Thoracic aorta (tissue), 2 donors: ENCODE measurements around the gene NABP1. TPM values are rescaled to one million over a fixed set of nuclear protein-coding genes. Genes with fewer than 3 reads are reported as not detected.

Experiments used
- ATAC-seq: fragments of 150-250 bp; one replicate; pipeline ENCODE4 v1.8.0; 2017; ENCODE audit warnings: low read depth; ENCODE audit not compliant: insufficient number of reproducible peaks, low FRiP score
- DNase-seq: peaks from one replicate; pipeline ENCODE4 v3.0.0-alpha.2; 2020; ENCODE audit warnings: low spot score
- H3K27ac ChIP-seq, 2 donors: fragments of 200-600 bp; sonication (generic); 1 replicate in 1 of 2; 2 replicates in 1 of 2; pipeline ENCODE4 v1.5.1; 2016; ENCODE audit warnings: mild to moderate bottlenecking in 2 of 2, moderate library complexity in 2 of 2
- H3K27me3 ChIP-seq: fragments of 200-600 bp; sonication (generic); replicated peaks from 2 replicates; pipeline ENCODE4 v1.6.0; 2016; ENCODE audit warnings: mild to moderate bottlenecking; ENCODE audit not compliant: insufficient read depth
- H3K36me3 ChIP-seq: fragments of 200-600 bp; sonication (generic); one replicate; pipeline ENCODE4 v1.5.1; 2016
- H3K4me1 ChIP-seq, 2 donors: fragments of 200-600 bp; sonication (generic); 1 replicate in 1 of 2; 2 replicates in 1 of 2; pipeline versions ENCODE4 v1.5.1 to v1.6.0; 2016; ENCODE audit warnings: low read depth in 2 of 2, mild to moderate bottlenecking in 1 of 2; ENCODE audit not compliant: control insufficient read depth in 1 of 2
- H3K4me3 ChIP-seq: fragments of 200-600 bp; sonication (generic); 2 replicates; pipeline ENCODE4 v1.5.1; 2016; ENCODE audit warnings: mild to moderate bottlenecking
- H3K9me3 ChIP-seq: fragments of 200-600 bp; sonication (generic); 2 replicates; pipeline ENCODE4 v1.5.1; 2016
- total RNA-seq, 2 donors: library from RNA; depleted of rRNA; stranded (reverse); fragments of >200 nt; gene quantifications; one replicate each; pipeline versions ENCODE4 v1.1.0 to v1.2.3, GENCODE V29; 2016
- TF ChIP-seq, protein P1 (sequence below): fragments of 200-600 bp; sonication (generic); IDR thresholded peaks from one replicate; pipeline ENCODE4 v1.5.1; 2019; ENCODE audit warnings: antibody characterized with exemption

NABP1 gene
- total RNA-seq, 2 donors from 2014 or later, result 25.2 to 84.7 TPM

DNA sequence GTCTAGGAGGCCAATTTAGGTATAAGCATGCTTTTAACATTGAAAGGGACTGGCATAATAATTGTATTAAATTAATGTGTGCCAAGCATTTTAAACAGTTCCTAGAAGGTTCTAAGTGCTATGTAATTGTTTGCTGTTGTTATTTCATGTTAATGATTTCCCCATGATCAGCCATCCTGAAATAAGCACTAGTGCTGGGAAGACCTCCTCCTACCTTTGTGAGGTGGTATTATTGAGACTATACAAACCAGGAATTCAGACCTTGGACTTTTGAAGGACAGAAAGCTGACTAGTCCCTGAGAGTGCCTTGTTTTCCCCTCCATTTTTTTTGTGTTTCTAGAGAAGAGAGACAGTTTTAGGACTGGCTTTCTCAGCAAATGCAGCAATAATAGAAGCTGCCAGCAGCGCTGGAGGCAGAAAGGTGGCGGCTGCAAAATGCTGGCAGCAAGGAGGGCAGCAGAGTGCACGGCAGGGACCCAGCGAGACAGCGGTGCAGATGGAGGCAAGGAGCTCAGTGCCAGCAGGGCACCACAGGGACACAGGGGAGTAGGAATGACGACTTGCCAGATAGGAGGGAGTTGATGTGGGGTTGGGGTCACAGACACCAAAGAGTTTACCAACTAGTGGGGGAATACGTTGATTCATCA, 25.3 kb downstream of the NABP1 start:
- Histone ChIP-seq H3K9me3 (no peaks in the 10 kb centered on the region), H3K4me3 (no peak overlapping the region), H3K4me1 (no peaks in the 10 kb centered on the region), H3K36me3 (no peaks in the 10 kb centered on the region), H3K27ac (no peak overlapping the region), H3K27me3 (no peaks in the 10 kb centered on the region)
- DNase-seq (no peak), ATAC-seq (no peak)
- TF ChIP-seq, protein P1, sequence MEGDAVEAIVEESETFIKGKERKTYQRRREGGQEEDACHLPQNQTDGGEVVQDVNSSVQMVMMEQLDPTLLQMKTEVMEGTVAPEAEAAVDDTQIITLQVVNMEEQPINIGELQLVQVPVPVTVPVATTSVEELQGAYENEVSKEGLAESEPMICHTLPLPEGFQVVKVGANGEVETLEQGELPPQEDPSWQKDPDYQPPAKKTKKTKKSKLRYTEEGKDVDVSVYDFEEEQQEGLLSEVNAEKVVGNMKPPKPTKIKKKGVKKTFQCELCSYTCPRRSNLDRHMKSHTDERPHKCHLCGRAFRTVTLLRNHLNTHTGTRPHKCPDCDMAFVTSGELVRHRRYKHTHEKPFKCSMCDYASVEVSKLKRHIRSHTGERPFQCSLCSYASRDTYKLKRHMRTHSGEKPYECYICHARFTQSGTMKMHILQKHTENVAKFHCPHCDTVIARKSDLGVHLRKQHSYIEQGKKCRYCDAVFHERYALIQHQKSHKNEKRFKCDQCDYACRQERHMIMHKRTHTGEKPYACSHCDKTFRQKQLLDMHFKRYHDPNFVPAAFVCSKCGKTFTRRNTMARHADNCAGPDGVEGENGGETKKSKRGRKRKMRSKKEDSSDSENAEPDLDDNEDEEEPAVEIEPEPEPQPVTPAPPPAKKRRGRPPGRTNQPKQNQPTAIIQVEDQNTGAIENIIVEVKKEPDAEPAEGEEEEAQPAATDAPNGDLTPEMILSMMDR, result no peak

DNA sequence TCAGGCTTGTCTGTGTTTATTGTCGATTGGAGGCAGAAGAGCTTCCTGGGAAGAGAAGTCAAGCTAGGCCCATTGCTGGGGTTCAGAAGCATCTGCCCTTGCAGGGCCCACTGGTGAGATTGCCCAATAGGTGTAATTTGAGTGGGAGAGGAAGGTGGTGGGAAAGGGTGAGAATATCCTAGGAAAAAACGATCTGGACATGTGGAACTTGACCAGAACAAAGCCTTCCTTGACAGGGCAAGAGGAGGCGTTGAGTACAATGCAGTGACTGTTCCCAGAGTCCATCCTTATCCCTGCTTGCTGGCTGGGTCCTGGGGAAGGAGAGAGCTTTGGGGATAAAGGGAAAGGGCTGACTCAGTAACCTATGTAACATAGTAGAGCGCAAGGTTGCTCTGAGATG, 27.1 kb downstream of the NABP1 start:
- Histone ChIP-seq H3K4me1 (no peaks in the 10 kb centered on the region), H3K9me3 (no peaks in the 10 kb centered on the region), H3K36me3 (no peaks in the 10 kb centered on the region), H3K4me3 (no peak overlapping the region), H3K27ac (no peak overlapping the region), H3K27me3 (no peaks in the 10 kb centered on the region)
- ATAC-seq (no peak), DNase-seq (no peak)
- TF ChIP-seq, protein P1, result no peak

DNA sequence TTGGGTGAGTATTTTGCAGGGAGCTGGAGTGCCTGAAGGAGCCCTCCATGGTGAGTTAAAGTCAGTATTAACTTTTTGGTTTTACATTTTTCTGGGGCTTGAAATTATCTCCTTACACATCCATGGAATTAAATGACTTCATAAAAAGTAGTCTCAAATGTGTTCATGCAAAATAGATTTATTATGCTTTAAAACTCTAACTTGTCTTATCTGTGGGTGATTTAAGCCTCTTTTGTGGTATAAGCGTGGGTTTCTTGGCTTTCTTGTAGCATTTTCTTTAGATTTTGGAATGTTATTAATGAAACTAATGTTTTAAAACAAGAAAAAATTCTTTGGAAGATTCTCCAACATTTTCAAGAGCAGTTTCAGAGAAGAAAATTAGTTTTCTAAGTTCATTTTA, 27.8 kb downstream of the NABP1 start:
- Histone ChIP-seq H3K36me3 (no peaks in the 10 kb centered on the region), H3K27me3 (no peaks in the 10 kb centered on the region), H3K4me1 (peaks cover 0 to 3% of the 10 kb centered on the region in 2 donors), H3K9me3 (no peaks in the 10 kb centered on the region), H3K4me3 (no peak overlapping the region), H3K27ac (no peak overlapping the region)
- TF ChIP-seq, protein P1, result no peak
- ATAC-seq, result no peak
- DNase-seq, result no peak

DNA sequence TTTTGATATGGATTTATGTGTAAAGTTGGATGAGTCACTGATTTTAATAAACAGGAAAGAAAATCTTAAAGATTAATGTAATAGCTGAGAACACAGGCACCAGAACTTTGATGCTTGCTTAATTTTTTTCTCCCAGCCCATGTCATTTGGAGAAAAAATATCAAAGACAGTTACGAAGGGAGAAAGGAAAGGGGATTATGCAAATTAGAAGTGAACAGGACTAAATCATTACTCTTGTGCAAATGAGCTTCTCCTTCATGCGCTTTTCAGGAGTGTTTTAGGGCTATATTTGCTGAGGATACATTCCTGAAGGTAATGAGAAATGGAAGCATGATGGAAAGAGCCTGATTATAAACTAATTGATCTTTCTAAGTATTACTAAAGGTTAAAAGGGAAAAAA, 28.9 kb downstream of the NABP1 start:
- H3K36me3 ChIP-seq, result no peaks in the 10 kb centered on the region
- ATAC-seq, result no peak
- no peak overlapping the region for H3K27ac ChIP-seq
- peaks cover 0 to 5% of the 10 kb centered on the region in 2 donors for H3K4me1 ChIP-seq
- TF ChIP-seq, protein P1, result no peak
- DNase-seq, result no peak
- H3K27me3 ChIP-seq, result no peaks in the 10 kb centered on the region
- H3K4me3 ChIP-seq, result no peak overlapping the region
- no peaks in the 10 kb centered on the region for H3K9me3 ChIP-seq

DNA sequence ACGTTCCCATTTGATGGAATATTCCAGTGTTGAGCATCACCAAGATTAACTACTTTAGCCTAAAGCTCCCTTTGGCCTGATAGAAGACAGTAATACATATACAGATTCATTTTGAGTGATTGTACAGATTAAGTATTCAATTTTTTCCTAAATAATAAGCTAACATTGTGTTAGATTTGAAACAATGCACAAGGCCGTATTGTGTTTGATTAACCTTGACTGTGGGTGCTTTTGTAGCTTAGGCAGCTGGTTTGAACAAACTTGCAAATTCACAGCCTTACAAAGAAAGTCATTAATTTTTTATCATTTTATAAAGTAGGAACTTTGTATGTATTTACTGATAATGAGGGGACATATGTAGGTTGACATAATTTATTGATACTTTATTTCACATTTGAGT, 29.6 kb downstream of the NABP1 start:
- H3K9me3 ChIP-seq, result no peaks in the 10 kb centered on the region
- no peak overlapping the region for H3K27ac ChIP-seq
- TF ChIP-seq, protein P1, result no peak
- no peaks in the 10 kb centered on the region for H3K27me3 ChIP-seq
- DNase-seq, result no peak
- peaks cover 0 to 5% of the 10 kb centered on the region in 2 donors for H3K4me1 ChIP-seq
- no peak overlapping the region for H3K4me3 ChIP-seq
- no peak for ATAC-seq
- no peaks in the 10 kb centered on the region for H3K36me3 ChIP-seq
